GM21447 (cell line): Measurements from ENCODE around the gene PRXL2B.
"Not testable (repeated sequence)": the region's sequence is repeated elsewhere in the genome, so short reads cannot be mapped to it uniquely, and the experiment has no call there.

ENCODE experiments used
- ATAC-seq: cut with Tn5 transposase; IDR thresholded peaks from one replicate; pipeline ENCODE4 v1.9.1; 2021; ENCODE audit not compliant: unreplicated experiment

The PRXL2B gene, protein sequence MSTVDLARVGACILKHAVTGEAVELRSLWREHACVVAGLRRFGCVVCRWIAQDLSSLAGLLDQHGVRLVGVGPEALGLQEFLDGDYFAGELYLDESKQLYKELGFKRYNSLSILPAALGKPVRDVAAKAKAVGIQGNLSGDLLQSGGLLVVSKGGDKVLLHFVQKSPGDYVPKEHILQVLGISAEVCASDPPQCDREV

GRCh38 chr1:2586154-2587070 lies at the start of gene PRXL2B:
Gene PRXL2B (plus strand): TSS chr1:2586777. CDS start chr1:2586886, 109 bp downstream.
- ATAC-seq, result peak; percentile 49

- no peak for ATAC-seq
Measured at GRCh38 chr1:2537784-2538115, 48.8 kb upstream of the PRXL2B start.

DNA sequence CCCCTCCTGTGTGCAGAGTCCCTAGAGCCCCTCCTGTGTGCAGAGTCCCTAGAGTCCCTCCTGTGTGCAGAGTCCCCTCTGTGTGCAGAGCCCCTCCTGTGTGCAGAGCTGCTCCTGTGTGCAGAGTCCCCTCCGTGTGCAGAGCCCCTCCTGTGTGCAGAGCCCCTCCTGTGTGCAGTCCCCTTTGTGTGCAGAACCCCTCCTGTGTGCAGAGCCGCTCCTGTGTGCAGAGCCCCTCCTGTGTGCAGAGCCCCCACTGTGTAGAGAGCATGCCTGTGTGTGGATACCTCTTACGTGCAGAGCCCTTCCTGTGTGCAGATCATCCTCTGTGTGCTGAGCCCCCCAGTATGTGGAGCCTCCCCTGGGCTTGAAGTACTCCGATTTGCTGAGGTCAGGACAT lies 48.2 kb upstream of the PRXL2B start:
- ATAC-seq, result no peak

GRCh38 chr1:2538872-2539271 lies 47.7 kb upstream of the PRXL2B start:
- no peak for ATAC-seq

- ATAC-seq, result no peak
Measured at GRCh38 chr1:2539312-2539907, 47.2 kb upstream of the PRXL2B start.

GRCh38 chr1:2540816-2541492 lies 45.6 kb upstream of the PRXL2B start:
- no peak for ATAC-seq

GRCh38 chr1:2541619-2542245 lies 44.8 kb upstream of the PRXL2B start:
- ATAC-seq, result no peak

GRCh38 chr1:2542246-2542915 lies 44.2 kb upstream of the PRXL2B start:
- ATAC-seq, result no peak

DNA sequence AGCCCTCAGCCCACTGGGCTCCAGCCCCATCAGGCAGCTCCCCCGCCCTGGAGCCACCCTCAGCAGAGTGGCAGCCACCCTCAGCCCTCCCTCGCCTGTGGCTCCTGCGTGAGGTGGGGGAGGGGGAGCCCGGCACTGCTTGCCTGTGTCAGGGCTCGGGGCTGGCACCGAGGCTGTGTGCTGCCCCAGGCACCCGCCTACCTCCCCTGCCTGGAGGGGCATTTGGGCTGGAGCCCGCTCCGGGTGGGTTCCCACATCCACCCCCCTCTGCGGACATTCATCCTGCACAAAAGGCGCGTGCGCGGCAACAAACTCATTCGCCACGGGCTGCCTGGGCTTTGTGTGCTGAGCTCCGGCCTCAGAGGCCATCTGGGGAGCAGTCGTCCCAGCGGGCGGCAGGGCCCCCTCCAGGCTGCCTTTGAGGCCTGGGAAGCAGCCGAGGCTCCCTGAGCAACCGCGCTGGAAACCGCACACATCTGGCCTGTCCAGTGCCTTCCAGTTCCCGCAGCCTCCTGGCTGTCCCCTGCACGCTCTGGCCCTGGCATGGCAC lies 43.0 kb upstream of the PRXL2B start:
- no peak for ATAC-seq

- ATAC-seq, result no peak
Measured at GRCh38 chr1:2544093-2544874, 42.3 kb upstream of the PRXL2B start.

DNA sequence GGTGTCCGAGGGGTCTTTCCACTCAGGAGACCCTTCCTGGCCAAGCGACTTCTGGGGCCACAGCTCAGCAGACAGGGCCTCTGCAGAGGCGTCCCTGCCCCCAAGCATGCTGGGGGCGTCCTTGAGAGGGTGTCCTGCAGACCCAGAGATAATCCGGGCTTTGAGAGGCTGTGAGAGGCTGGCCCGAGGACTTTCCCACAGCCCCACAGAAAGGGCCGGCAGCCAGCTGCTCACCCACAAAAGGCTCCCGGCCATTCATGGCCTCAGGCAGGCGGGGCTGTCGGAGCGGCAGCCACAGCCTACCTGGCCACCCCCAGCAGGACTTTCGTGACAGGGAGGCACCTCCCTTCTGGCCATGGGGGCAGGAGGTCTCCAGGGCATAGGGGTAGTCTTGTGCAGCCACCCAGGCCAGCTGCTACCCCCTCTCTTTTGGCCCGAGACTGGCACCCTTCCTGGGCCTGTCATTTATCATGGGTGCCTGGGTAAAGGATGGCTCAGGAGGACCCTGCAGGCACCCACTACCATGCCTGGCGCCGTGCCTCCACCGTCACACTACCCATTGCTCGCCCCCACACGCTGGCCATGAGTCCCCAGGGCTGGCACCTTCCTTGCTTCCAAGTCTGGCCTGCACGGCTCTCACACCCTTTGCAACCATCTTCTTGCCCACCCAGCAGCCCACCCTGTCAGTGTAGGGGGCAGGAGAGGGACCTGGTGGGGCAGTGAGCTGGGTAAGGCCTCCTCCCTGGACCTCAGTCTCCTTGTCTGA lies 41.5 kb upstream of the PRXL2B start:
- ATAC-seq, result no peak

GRCh38 chr1:2545754-2546514 lies 40.6 kb upstream of the PRXL2B start:
- ATAC-seq, result peak; percentile 25

GRCh38 chr1:2546515-2547209 lies 39.9 kb upstream of the PRXL2B start:
- ATAC-seq, result peak; percentile 32

DNA sequence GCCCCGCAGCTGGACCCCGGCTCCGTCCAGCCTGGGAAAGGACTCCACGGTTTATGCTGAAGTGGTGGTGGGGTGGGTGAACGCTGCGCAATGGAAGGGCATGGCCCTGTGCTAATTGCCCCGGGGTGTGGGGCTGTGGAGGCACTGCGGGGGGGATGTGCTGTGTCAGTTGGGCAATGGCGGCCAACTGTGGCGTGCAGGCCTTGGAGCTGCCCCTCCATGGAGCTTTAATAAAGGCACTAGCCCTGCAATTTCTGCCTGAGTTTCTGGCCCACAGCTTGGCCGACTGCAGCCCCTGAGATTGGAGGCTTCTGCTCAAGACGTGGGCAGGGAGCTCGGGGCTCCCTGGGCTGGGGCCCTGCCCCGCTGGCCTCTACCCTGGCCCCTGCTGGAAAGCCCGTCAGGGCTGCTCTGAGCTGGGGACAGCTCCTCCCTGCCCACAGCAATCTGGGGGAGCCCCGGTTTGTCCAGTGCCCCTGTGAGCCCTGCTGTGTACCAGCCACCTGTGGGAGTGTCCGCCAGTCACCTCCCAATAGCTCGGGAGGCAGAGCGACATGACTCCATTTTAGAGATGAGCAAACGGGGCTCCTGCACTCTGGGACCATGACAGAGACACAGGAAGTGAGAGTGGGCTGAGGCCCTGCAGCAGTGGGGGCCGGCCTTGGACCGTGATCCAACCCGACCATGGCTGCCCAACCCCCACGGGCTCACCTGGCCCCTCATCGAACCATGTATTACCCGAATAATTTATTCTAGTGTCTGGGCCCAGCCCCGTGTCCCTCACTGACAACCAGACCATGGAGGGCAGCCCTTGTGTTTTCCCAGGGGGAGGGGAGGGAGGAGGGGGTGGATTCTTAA lies 39.1 kb upstream of the PRXL2B start:
- peak; percentile 17 for ATAC-seq

DNA sequence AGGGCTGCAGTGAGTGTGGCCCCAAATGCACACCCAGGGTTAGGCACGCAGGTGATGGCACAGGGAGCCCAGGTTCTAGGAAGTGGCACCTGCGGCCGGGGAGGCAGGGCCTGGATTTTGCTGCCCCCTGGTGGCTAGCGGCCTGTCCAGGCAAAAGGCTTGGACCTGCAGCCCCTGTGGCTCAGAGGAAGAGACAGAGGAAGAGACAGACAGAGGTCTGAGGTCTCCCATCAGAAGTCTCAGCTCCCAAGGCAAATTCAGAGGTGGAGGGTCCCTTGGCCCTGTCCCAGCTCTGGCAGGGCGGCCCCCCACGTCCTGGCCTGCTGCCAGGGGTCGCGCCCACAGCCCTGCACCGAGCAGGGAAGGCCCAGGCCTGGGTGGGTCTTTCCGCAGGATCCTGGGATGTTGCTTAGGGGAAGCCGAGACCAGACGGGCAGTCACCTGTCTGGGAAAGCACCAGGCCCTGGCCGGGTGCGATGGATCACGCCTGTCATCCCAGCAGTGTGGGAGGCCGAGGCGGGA lies 38.4 kb upstream of the PRXL2B start:
- peak; percentile 18 for ATAC-seq

DNA sequence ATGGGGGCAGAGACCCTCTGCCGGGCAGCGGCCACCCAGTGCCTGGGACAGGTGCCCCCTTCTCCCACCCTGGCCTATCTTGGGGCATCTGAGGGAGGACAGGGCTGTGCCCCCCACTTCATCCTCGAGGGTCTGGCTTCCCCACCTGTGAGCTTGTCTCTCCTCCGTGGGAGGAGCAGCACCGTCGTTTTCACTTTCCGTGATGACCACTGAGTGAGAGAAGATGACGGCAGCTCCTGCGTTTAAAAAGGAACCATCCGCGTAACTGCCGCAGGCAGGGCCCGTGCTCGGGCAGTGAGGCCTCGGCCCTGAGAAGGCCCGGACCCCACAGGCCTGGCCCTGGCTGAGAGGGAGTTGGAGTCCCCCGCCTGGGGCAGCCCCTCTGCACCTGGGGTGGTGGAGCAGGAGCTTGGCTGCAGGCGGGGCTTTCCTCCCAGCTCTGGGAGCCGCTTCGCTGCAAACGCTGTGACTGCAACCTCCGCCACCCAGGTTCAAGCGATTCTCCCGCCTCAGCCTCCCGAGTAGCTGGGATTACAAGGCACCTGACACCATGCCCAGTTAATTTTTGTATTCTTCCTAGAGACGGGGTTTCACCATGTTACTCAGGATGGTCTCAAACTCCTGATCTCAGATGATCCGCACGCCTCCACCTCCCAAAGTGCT lies 37.1 kb upstream of the PRXL2B start:
- not testable (repeated sequence) for ATAC-seq
